GM12878 (cell line): Measurements from ENCODE around the gene SLC4A2. TPM values are rescaled to one million over a fixed set of nuclear protein-coding genes. Genes with fewer than 3 reads are reported as not detected.

Experiments used
- ATAC-seq: fragments of 200-7000 bp; cut with Tn5 transposase; 3 replicates; pipeline ENCODE4 v1.9.1; 2020; ENCODE audit warnings: mild to moderate bottlenecking, moderate library complexity
- BruUV-seq: library from RNA; stranded (reverse); fragments of 400-500 nt; replicated peaks from 2 replicates; lab custom pipeline; 2021; lab: Mats Ljungman, UMichigan
- CTCF ChIA-PET: fragments of 300-600 bp; sonication (Branson Sonifier 250); formaldehyde crosslinking; extraction: SDS; loops from one replicate; lab custom pipeline; 2021; ENCODE audit warnings: inconsistent platforms; lab: Yijun Ruan, JAX
- POLR2A ChIA-PET: fragments of 350-600 bp; formaldehyde crosslinking; extraction: SDS; loops from one replicate; lab custom pipeline; 2021; ENCODE audit warnings: inconsistent platforms; lab: Charles Lee
- RAD21 ChIA-PET: fragments of 300-600 bp; sonication (Branson Sonifier 250); formaldehyde crosslinking; loops from one replicate; lab custom pipeline; 2023; ENCODE audit warnings: antibody characterized with exemption; ENCODE audit not compliant: unreplicated experiment; lab: Charles Lee
- SMC1A ChIA-PET: fragments of 300-600 bp; sonication (Branson Sonifier 250); formaldehyde crosslinking; loops from one replicate; lab custom pipeline; 2023; ENCODE audit not compliant: unreplicated experiment, uncharacterized antibody; lab: Charles Lee
- DNase-seq: peaks from one replicate; pipeline ENCODE4 v3.0.0-alpha.2; 2011; ENCODE audit warnings: low read depth, low spot score
- FAIRE-seq: peaks from 3 replicates; lab custom pipeline; 2011; peaks lifted over from hg19 to GRCh38; lab: Jason Lieb, UNC
- H2AFZ ChIP-seq: 2 replicates; pipeline ENCODE4 v1.6.0; 2011; ENCODE audit warnings: low read depth, low read length, control low read depth; ENCODE audit not compliant: control insufficient read depth
- H3K27ac ChIP-seq: 2 replicates; pipeline ENCODE4 v1.5.1; 2011; ENCODE audit warnings: control low read depth; ENCODE audit not compliant: control insufficient read depth, insufficient read depth
- H3K27me3 ChIP-seq, 2 experiments: replicated peaks in 1 of 2; 2 replicates each; pipeline versions ENCODE4 v1.6.0 to v1.6.1; 2011; ENCODE audit warnings: low read length in 1 of 2; ENCODE audit not compliant: control insufficient read depth in 2 of 2, insufficient read depth in 2 of 2
- H3K36me3 ChIP-seq, 2 experiments: 2 replicates each; pipeline ENCODE4 v1.5.1; 2011; ENCODE audit warnings: low read length in 1 of 2; ENCODE audit not compliant: control insufficient read depth in 2 of 2, insufficient read depth in 2 of 2
- H3K4me1 ChIP-seq: 2 replicates; pipeline ENCODE4 v1.6.1; 2011; ENCODE audit warnings: mild to moderate bottlenecking, low read length, moderate library complexity, mixed read lengths; ENCODE audit not compliant: control insufficient read depth, insufficient read depth
- H3K4me2 ChIP-seq: 2 replicates; pipeline ENCODE4 v1.6.0; 2011; ENCODE audit warnings: control low read depth; ENCODE audit not compliant: control insufficient read depth, insufficient read depth
- H3K4me3 ChIP-seq: fragments of 200-600 bp; sonication (generic); 2 replicates; pipeline ENCODE4 v1.5.1; 2016
- H3K79me2 ChIP-seq: 2 replicates; pipeline ENCODE4 v1.6.0; 2011; ENCODE audit warnings: low read length; ENCODE audit not compliant: control insufficient read depth, insufficient read depth
- H3K9ac ChIP-seq: 2 replicates; pipeline ENCODE4 v1.8.0; 2011; ENCODE audit warnings: low read length, control low read depth, mixed read lengths; ENCODE audit not compliant: control insufficient read depth, insufficient read depth
- H3K9me3 ChIP-seq: replicated peaks from 3 replicates; pipeline ENCODE4 v1.5.1; 2011; ENCODE audit warnings: mild to moderate bottlenecking, low read length; ENCODE audit not compliant: control insufficient read depth, insufficient read depth
- H4K20me1 ChIP-seq: 2 replicates; pipeline ENCODE4 v1.6.0; 2011; ENCODE audit not compliant: control insufficient read depth, insufficient read depth
- ASH2L ChIP-seq: fragments of 300-600, 200-600 bp; sonication (generic); IDR thresholded peaks from 2 replicates; pipeline ENCODE4 v1.6.1; 2017; ENCODE audit warnings: low read depth, mild to moderate bottlenecking, borderline replicate concordance
- BCL11A ChIP-seq: IDR thresholded peaks from 2 replicates; pipeline ENCODE4 v1.6.1; 2011; ENCODE audit warnings: low read depth, low read length
- CHD2 ChIP-seq: IDR thresholded peaks from 2 replicates; pipeline ENCODE4 v1.6.1; 2011; ENCODE audit warnings: low read depth, low read length, improper control_type of control experiment, borderline replicate concordance
- ESRRA ChIP-seq: IDR thresholded peaks from 2 replicates; pipeline ENCODE4 v1.6.1; 2012; ENCODE audit warnings: mild to moderate bottlenecking, low read length, improper control_type of control experiment
- EZH2 ChIP-seq: IDR thresholded peaks from 2 replicates; pipeline ENCODE4 v1.6.1; 2012; ENCODE audit warnings: low read depth, mild to moderate bottlenecking, control low read depth, inconsistent platforms, low read length, borderline replicate concordance; ENCODE audit not compliant: control insufficient read depth
- HDGF ChIP-seq: fragments of 450-650 bp; IDR thresholded peaks from 2 replicates; pipeline ENCODE4 v1.6.1; 2016; ENCODE audit warnings: antibody characterized with exemption
- RFX5 ChIP-seq: IDR thresholded peaks from 2 replicates; pipeline ENCODE4 v1.6.1; 2011; ENCODE audit warnings: low read depth, low read length, improper control_type of control experiment
- SMC3 ChIP-seq: IDR thresholded peaks from 2 replicates; pipeline ENCODE4 v1.6.1; 2011; ENCODE audit warnings: low read length, improper control_type of control experiment, borderline replicate concordance
- SREBF2 ChIP-seq: IDR thresholded peaks from 2 replicates; pipeline ENCODE4 v1.6.1; 2012; ENCODE audit warnings: mild to moderate bottlenecking, low read length
- WGBS: methylation state at CpG from one replicate; pipeline ENCODE4 v1.1.6; 2016; ENCODE audit warnings: low lambda C conversion rate; ENCODE audit not compliant: insufficient replicate concordance, insufficient coverage; ENCODE audit errors: missing lambda C conversion rate; 5-methylcytosine and 5-hydroxymethylcytosine counted together
- in situ Hi-C: fragments of 300-500 bp; cut with MboI; formaldehyde crosslinking; loops from 9 replicates; pipeline ENCODE4 v1.14.3; 2018; ENCODE audit warnings: mixed read lengths
- intact Hi-C: fragments of 100-400 bp; cut with micrococcal nuclease; formaldehyde crosslinking; loops from one replicate; pipeline ENCODE4 v1.14.2; 2022; ENCODE audit not compliant: unreplicated experiment
- polyA plus RNA-seq, 11 experiments: library from polyadenylated mRNA; depleted of rRNA in 4 of 11; unstranded in 6 of 11; stranded (reverse) in 5 of 11; fragments of >200 nt; fragmentation: Nextera tagmentation in 4 of 11; fragmentation: Illumina TruSeq in 1 of 11; extraction: Ambion mirVana in 4 of 11; extraction: Trizol in 1 of 11; gene quantifications; 1 replicate in 1 of 11; 2 replicates in 10 of 11; pipeline versions ENCODE4 v1.2.1 to v1.2.3, GENCODE V29; 2011 to 2016; ENCODE audit warnings: inconsistent platforms in 2 of 11, missing spikeins in 2 of 11, low read depth in 1 of 11
- total RNA-seq, 4 experiments: library from RNA; depleted of rRNA in 3 of 4; stranded (reverse); fragments of >200 nt in 3 of 4; fragmentation: Illumina TruSeq in 1 of 4; extraction: Trizol in 1 of 4; gene quantifications; 2 replicates each; pipeline versions ENCODE4 v1.2.1 to v1.2.3, GENCODE V29; 2013 to 2021
- TF ChIP-seq, protein P1 (sequence below): IDR thresholded peaks from 2 replicates; pipeline ENCODE4 v1.6.1; 2012; ENCODE audit warnings: mild to moderate bottlenecking, low read depth, low read length
- TF ChIP-seq, protein P2 (sequence below): IDR thresholded peaks from 2 replicates; pipeline ENCODE4 v1.6.1; 2012; ENCODE audit warnings: low read depth, low read length, improper control_type of control experiment
- TF ChIP-seq, protein P3 (sequence below): IDR thresholded peaks from 2 replicates; pipeline ENCODE4 v1.6.1; 2011; ENCODE audit warnings: low read depth, mild to moderate bottlenecking, low read length, moderate library complexity, borderline replicate concordance; ENCODE audit errors: extremely low read depth
- TF ChIP-seq, protein P4 (sequence below): fragments of 450-650 bp; IDR thresholded peaks from 2 replicates; pipeline ENCODE4 v1.6.1; 2017; ENCODE audit warnings: mild to moderate bottlenecking, moderate library complexity

The SLC4A2 gene
- total and polyA plus RNA-seq, 10 of the 15 experiments (the other 5 are each of a cell fraction or from before 2014, with no cell fraction given): 2.7 to 78.6 (median 30.1) TPM

DNA sequence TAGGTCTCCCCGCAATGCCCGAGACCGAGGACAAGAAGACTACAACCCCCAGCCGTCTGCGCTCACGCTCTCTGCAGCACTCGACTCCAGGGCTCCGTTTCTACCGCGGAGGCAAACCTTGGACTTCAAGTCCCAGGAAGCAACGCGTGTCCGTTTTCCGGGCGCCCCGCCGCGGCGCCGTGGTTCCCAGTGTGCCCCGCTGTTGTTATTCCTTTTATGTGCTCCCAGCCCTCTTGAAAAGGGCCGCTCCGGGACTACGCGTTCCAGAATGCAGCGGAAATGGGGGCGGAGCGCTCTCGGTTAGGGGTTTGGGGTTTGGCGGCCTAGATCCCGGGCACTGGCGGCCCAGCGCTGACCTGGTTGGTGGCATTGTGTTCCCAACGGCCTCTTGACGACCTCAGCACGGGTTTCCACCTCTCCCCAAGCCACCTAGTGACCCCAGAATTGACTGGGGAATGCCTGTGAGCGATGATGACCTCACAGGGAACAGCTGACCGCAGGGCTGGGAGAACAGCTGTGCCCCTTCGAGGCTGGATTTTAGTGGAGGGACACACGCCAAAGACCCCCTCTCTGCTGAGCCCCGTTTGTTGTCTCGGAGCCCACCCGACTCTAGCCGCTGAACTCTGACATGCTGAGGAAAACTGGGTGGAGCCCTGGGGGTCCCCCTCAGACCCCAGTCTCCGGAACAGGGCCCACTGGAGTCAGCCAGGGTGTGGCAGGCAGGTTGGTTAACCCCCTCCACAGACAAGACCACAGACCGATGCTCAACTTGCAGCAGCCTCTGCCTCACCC lies 1.2 kb upstream of the SLC4A2 start:
- in situ Hi-C loops: no loop called here
- ChIA-PET RAD21 (no interaction called here), SMC1A (interaction anchor here (1.0 kb wide), 3 partner anchors 25 to 29 kb away, joined by 3 to 5 read pairs (median 3); partner anchors contain the start of gene TMUB1), POLR2A (interaction anchor here (0.5 to 1.4 kb wide), 6 partner anchors 23 to 137 kb away, joined by 3 to 9 read pairs (median 4); partner anchors contain the start of genes AGAP3, FASTK and TMUB1), CTCF (interaction anchor here (0.6 to 1.6 kb wide), 7 partner anchors 22 to 252 kb away, joined by 3 to 8 read pairs (median 3); partner anchors contain the start of genes ABCB8, FASTK and TMUB1)
- peaks cover 21% of the 10 kb centered on the region for H3K79me2 ChIP-seq
- H2AFZ ChIP-seq: peak overlapping the region; percentile 92
- BruUV-seq: TSS peak; percentile 80
- no peaks in the 10 kb centered on the region for H3K36me3 ChIP-seq
- H3K9ac ChIP-seq: peak overlapping the region; percentile 86
- FAIRE-seq: peak; percentile 100
- DNase-seq: peak; percentile 95
- peak; percentile 93 for ATAC-seq
- H3K27me3 ChIP-seq: no peaks in the 10 kb centered on the region
- H3K4me1 ChIP-seq: peaks cover 24% of the 10 kb centered on the region
- WGBS: under 1% methylated on average over 46 of the region's 46 CpGs
- peak overlapping the region; percentile 99 for H3K4me3 ChIP-seq
- peak overlapping the region; percentile 98 for H3K4me2 ChIP-seq
- no peaks in the 10 kb centered on the region for H4K20me1 ChIP-seq
- no peaks in the 10 kb centered on the region for H3K9me3 ChIP-seq
- H3K27ac ChIP-seq: peak overlapping the region; percentile 88
- intact Hi-C loops: loop anchor here (1.0 to 2.0 kb wide), 4 partner anchors 22 to 53 kb away; partner anchors contain the start of genes ABCB8 and FASTK
- no peak for TF ChIP-seq RFX5
- TF ChIP-seq ESRRA: no peak
- TF ChIP-seq, protein P1, sequence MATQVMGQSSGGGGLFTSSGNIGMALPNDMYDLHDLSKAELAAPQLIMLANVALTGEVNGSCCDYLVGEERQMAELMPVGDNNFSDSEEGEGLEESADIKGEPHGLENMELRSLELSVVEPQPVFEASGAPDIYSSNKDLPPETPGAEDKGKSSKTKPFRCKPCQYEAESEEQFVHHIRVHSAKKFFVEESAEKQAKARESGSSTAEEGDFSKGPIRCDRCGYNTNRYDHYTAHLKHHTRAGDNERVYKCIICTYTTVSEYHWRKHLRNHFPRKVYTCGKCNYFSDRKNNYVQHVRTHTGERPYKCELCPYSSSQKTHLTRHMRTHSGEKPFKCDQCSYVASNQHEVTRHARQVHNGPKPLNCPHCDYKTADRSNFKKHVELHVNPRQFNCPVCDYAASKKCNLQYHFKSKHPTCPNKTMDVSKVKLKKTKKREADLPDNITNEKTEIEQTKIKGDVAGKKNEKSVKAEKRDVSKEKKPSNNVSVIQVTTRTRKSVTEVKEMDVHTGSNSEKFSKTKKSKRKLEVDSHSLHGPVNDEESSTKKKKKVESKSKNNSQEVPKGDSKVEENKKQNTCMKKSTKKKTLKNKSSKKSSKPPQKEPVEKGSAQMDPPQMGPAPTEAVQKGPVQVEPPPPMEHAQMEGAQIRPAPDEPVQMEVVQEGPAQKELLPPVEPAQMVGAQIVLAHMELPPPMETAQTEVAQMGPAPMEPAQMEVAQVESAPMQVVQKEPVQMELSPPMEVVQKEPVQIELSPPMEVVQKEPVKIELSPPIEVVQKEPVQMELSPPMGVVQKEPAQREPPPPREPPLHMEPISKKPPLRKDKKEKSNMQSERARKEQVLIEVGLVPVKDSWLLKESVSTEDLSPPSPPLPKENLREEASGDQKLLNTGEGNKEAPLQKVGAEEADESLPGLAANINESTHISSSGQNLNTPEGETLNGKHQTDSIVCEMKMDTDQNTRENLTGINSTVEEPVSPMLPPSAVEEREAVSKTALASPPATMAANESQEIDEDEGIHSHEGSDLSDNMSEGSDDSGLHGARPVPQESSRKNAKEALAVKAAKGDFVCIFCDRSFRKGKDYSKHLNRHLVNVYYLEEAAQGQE: no peak
- TF ChIP-seq, protein P2, sequence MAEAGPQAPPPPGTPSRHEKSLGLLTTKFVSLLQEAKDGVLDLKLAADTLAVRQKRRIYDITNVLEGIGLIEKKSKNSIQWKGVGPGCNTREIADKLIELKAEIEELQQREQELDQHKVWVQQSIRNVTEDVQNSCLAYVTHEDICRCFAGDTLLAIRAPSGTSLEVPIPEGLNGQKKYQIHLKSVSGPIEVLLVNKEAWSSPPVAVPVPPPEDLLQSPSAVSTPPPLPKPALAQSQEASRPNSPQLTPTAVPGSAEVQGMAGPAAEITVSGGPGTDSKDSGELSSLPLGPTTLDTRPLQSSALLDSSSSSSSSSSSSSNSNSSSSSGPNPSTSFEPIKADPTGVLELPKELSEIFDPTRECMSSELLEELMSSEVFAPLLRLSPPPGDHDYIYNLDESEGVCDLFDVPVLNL: 0 out of 2 replicates have a peak, but pooled peaks have one; percentile 26
- TF ChIP-seq SMC3: no peak
- no peak for TF ChIP-seq SREBF2
- peak; percentile 73 for TF ChIP-seq CHD2
- 0 out of 2 replicates have a peak, but pooled peaks have one; percentile 64 for TF ChIP-seq HDGF
- TF ChIP-seq BCL11A: no peak
- TF ChIP-seq EZH2: no peak
- TF ChIP-seq, protein P3, sequence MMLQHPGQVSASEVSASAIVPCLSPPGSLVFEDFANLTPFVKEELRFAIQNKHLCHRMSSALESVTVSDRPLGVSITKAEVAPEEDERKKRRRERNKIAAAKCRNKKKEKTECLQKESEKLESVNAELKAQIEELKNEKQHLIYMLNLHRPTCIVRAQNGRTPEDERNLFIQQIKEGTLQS: no peak
- TF ChIP-seq, protein P4, sequence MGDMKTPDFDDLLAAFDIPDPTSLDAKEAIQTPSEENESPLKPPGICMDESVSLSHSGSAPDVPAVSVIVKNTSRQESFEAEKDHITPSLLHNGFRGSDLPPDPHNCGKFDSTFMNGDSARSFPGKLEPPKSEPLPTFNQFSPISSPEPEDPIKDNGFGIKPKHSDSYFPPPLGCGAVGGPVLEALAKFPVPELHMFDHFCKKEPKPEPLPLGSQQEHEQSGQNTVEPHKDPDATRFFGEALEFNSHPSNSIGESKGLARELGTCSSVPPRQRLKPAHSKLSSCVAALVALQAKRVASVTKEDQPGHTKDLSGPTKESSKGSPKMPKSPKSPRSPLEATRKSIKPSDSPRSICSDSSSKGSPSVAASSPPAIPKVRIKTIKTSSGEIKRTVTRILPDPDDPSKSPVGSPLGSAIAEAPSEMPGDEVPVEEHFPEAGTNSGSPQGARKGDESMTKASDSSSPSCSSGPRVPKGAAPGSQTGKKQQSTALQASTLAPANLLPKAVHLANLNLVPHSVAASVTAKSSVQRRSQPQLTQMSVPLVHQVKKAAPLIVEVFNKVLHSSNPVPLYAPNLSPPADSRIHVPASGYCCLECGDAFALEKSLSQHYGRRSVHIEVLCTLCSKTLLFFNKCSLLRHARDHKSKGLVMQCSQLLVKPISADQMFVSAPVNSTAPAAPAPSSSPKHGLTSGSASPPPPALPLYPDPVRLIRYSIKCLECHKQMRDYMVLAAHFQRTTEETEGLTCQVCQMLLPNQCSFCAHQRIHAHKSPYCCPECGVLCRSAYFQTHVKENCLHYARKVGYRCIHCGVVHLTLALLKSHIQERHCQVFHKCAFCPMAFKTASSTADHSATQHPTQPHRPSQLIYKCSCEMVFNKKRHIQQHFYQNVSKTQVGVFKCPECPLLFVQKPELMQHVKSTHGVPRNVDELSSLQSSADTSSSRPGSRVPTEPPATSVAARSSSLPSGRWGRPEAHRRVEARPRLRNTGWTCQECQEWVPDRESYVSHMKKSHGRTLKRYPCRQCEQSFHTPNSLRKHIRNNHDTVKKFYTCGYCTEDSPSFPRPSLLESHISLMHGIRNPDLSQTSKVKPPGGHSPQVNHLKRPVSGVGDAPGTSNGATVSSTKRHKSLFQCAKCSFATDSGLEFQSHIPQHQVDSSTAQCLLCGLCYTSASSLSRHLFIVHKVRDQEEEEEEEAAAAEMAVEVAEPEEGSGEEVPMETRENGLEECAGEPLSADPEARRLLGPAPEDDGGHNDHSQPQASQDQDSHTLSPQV: no peak
- TF ChIP-seq ASH2L: no peak
